BLaER1 treated with 17β-estradiol and CSF1 and Interleukin-3, amounts not matched to agents 10 nM and 100 nM (cell line): ENCODE measurements around the gene KRTAP4-16.
"Not testable (repeated sequence)": the region's sequence is repeated elsewhere in the genome, so short reads cannot be mapped to it uniquely, and the experiment has no call there.

ENCODE experiments used
- H3K27ac ChIP-seq, 11 experiments: shearing (Covaris generic); formaldehyde crosslinking; 2 replicates each; pipeline ENCODE4 v1.8.1; 2022
- H3K27me3 ChIP-seq, 11 experiments: shearing (Covaris generic); formaldehyde crosslinking; 2 replicates each; pipeline ENCODE4 v1.8.1; 2022
- H3K36me3 ChIP-seq, 11 experiments: shearing (Covaris generic); formaldehyde crosslinking; 2 replicates each; pipeline ENCODE4 v1.8.1; 2022
- H3K4me1 ChIP-seq, 10 experiments: shearing (Covaris generic); formaldehyde crosslinking; 2 replicates each; pipeline ENCODE4 v1.8.1; 2022
- H3K4me2 ChIP-seq, 11 experiments: shearing (Covaris generic); formaldehyde crosslinking; 2 replicates each; pipeline ENCODE4 v1.8.1; 2022
- H3K4me3 ChIP-seq, 10 experiments: shearing (Covaris generic); formaldehyde crosslinking; 2 replicates each; pipeline ENCODE4 v1.8.1; 2022
- H3K9ac ChIP-seq, 11 experiments: shearing (Covaris generic); formaldehyde crosslinking; 2 replicates each; pipeline ENCODE4 v1.8.1; 2022
- H3K9me3 ChIP-seq, 11 experiments: shearing (Covaris generic); formaldehyde crosslinking; replicated peaks in 1 of 11; 2 replicates each; pipeline ENCODE4 v1.8.1; 2022
- H4K20me1 ChIP-seq, 11 experiments: shearing (Covaris generic); formaldehyde crosslinking; 2 replicates each; pipeline ENCODE4 v1.8.1; 2022
- Cebpa-rat ChIP-seq, 11 experiments: shearing (Covaris generic); IDR thresholded peaks; 2 replicates each; pipeline ENCODE4 v1.8.1; 2022

The KRTAP4-16 gene

DNA sequence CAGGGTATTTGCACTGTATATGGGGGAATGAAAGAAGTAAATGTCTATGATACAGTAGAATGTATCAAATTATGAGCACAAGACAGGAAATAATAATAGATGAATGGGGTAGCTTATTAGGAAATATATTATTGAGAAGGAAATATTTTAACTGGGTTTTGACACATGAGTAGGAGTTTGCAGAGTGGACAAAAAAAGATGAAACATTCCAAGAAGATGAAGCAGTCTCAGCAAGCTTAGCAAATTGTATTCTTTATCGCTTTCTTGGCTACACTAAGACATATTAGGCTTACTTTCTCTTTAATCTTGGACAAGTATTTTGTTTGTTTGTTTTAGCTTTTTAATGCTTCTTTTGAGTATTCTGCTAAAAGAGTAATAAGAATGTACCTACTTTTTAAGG lies 1.9 kb upstream of the KRTAP4-16 start:
- no peak overlapping the region for H3K4me3 ChIP-seq
- H4K20me1 ChIP-seq, result no peaks in the 10 kb centered on the region
- H3K9ac ChIP-seq, result no peak overlapping the region
- peaks cover 19 to 25% (median 23%) of the 10 kb centered on the region in 10 experiments for H3K4me1 ChIP-seq
- H3K27ac ChIP-seq, result no peak overlapping the region
- H3K27me3 ChIP-seq, result no peaks in the 10 kb centered on the region
- H3K4me2 ChIP-seq, result no peak overlapping the region
- TF ChIP-seq Cebpa-rat (IDR thresholded peaks at IDR 0.05), result no peak
- H3K36me3 ChIP-seq, result no peaks in the 10 kb centered on the region
- H3K9me3 ChIP-seq, result peaks cover 0 to 13% (median 3%) of the 10 kb centered on the region in 11 experiments; a peak in 5 of 22 replicates

- H3K36me3 ChIP-seq, H3K9ac ChIP-seq, H3K27ac ChIP-seq, H4K20me1 ChIP-seq, H3K4me3 ChIP-seq, H3K27me3 ChIP-seq, H3K9me3 ChIP-seq: not testable (repeated sequence)
- Histone ChIP-seq H3K4me2 (peak overlapping the region in 10 of 11 experiments; percentile 34 to 72 (median 45); a peak in 17 of 22 replicates), H3K4me1 (peaks cover 9 to 11% (median 11%) of the 10 kb centered on the region in 10 experiments)
Observed at GRCh38 chr17:41099682-41100480, 2.1 kb downstream of the KRTAP4-16 start.

DNA sequence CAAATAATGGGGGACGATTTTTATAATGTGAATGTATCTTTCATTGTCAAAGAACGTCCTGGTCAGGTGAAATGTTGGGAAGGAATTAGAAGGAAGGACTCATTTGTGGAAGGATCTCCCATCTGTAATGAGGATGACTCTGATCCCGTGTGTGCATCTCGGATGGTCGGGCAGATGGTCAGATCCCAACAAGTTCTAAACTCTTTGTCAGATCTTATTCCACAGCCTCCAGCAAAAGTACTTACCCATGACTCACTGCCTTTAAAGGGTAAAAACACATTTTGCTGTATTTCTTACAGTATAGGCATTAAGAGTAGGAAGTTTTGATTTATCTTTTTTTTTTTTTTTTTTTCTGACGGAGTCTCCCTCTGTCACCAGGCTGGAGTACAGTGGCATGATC lies 3.5 kb downstream of the KRTAP4-16 start:
- Histone ChIP-seq H3K36me3 (no peaks in the 10 kb centered on the region), H3K9ac (no peak overlapping the region), H3K4me2 (no peak overlapping the region), H3K9me3 (peaks cover 8 to 13% (median 10%) of the 10 kb centered on the region in 11 experiments), H3K27ac (no peak overlapping the region), H3K27me3 (no peaks in the 10 kb centered on the region), H4K20me1 (no peaks in the 10 kb centered on the region), H3K4me3 (no peak overlapping the region), H3K4me1 (peaks cover 9 to 11% (median 11%) of the 10 kb centered on the region in 10 experiments)
- no peak for TF ChIP-seq Cebpa-rat (IDR thresholded peaks at IDR 0.05)

GRCh38 chr17:41098042-41098441 lies 4.0 kb downstream of the KRTAP4-16 start, which contains the start of gene KRTAP4-8:
KRTAP4-8 (minus strand) TSS chr17:41098142; CDS start chr17:41098084, 58 bp downstream.
- peaks cover 9 to 11% (median 11%) of the 10 kb centered on the region in 10 experiments for H3K4me1 ChIP-seq
- H3K36me3 ChIP-seq, result no peaks in the 10 kb centered on the region
- H3K27ac ChIP-seq, result no peak within 1 kb of the TSS
- H3K9me3 ChIP-seq, result peaks cover 13 to 17% (median 14%) of the 10 kb centered on the region in 11 experiments
- no peaks in the 10 kb centered on the region for H4K20me1 ChIP-seq
- no peaks in the 10 kb centered on the region for H3K27me3 ChIP-seq
- H3K9ac ChIP-seq, result no peak within 1 kb of the TSS
- no peak for TF ChIP-seq Cebpa-rat (IDR thresholded peaks at IDR 0.05)
- no peak within 1 kb of the TSS for H3K4me3 ChIP-seq
- H3K4me2 ChIP-seq, result no peak within 1 kb of the TSS

GRCh38 chr17:41096055-41096454 lies 6.0 kb downstream of the KRTAP4-16 start:
- Histone ChIP-seq H3K4me2 (no peak overlapping the region), H4K20me1 (no peaks in the 10 kb centered on the region), H3K27ac (no peak overlapping the region), H3K9me3 (peaks cover 19 to 35% (median 29%) of the 10 kb centered on the region in 11 experiments), H3K4me1 (peaks cover 9 to 11% (median 11%) of the 10 kb centered on the region in 10 experiments), H3K36me3 (no peaks in the 10 kb centered on the region), H3K9ac (no peak overlapping the region), H3K27me3 (no peaks in the 10 kb centered on the region), H3K4me3 (no peak overlapping the region)
- no peak for TF ChIP-seq Cebpa-rat (IDR thresholded peaks at IDR 0.05)

DNA sequence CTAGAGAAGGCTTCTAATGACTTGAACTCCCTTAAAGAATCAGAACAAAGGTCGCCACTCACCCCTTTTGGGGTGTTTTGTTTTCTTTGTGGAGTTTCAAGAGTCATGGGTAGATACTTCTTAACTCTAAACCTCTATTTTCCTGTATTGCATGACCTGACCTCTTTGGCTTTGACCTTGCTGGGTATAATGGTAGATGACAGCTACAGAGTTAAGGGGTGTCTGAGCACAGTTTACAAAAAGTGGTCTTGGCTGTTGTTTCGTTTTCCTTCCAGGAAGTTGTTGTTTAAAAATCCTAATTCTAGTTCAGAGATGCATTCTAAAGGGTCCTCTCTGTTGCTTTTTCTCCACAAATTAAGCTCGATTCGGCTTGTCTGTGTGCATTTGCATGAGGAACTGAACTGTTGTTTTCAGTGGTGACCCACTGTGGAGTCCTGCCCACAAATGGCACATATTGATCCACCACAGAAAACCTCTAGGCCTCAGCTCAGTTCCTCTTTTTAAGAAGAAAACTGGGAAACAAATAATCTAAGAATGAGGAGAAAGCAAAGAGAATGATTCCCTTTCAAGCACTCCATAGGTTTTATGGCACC lies 13.2 kb downstream of the KRTAP4-16 start:
- H3K27ac ChIP-seq, H3K4me3 ChIP-seq, H3K4me2 ChIP-seq, H3K4me1 ChIP-seq, H3K27me3 ChIP-seq, H3K9ac ChIP-seq, H4K20me1 ChIP-seq, H3K36me3 ChIP-seq: not testable (repeated sequence)
- H3K9me3 ChIP-seq, result peaks cover 14 to 29% (median 24%) of the 10 kb centered on the region in 11 experiments

- not testable (repeated sequence) for H4K20me1 ChIP-seq, H3K9ac ChIP-seq, H3K27ac ChIP-seq, H3K9me3 ChIP-seq, H3K27me3 ChIP-seq, H3K4me1 ChIP-seq, H3K4me2 ChIP-seq, H3K4me3 ChIP-seq, H3K36me3 ChIP-seq
Observed at GRCh38 chr17:41084100-41084856, 17.7 kb downstream of the KRTAP4-16 start, which contains the start of gene KRTAP4-7. KRTAP4-7 (plus strand) TSS chr17:41084150; CDS start chr17:41084207, 57 bp downstream.

DNA sequence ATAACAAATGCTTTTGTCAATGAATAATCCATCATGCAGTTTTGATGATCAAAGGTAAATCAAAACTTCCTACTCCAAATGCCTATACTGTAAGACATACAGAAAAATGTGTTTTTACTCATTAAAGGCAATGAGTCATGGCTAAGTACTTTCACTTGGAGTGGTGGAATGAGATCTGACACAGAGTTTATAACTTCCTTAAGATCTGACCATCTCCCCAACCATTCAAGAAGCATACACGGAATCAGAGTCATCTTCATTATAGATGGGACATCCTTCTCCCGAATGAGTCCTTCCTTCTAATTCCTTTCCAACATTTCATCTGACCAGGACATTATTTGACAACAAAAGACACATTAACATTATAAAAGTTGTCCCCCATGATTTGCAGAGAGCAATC lies 18.6 kb downstream of the KRTAP4-16 start:
- not testable (repeated sequence) for H3K9ac ChIP-seq, H3K4me3 ChIP-seq, H3K27ac ChIP-seq, H3K36me3 ChIP-seq, H3K4me2 ChIP-seq, H3K9me3 ChIP-seq, H3K4me1 ChIP-seq, H4K20me1 ChIP-seq, H3K27me3 ChIP-seq

DNA sequence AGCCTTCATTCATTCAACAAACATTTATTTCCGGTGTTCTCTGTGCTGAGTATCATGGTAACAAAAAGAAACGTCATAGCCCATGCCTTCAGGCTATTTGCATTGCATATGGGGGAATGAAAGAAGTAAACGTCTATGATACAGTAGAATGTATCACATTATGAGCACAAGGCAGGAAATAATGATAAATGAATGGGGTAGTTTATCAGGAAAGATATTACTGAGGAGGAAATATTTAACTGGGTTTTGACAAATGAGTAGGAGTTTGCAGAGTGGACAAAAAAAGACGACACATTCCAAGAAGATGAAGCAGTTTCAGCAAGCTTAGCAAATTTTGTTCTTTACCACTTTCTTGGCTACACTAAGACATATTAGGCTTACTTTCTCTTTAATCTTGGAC lies 19.4 kb downstream of the KRTAP4-16 start:
- Histone ChIP-seq H3K9ac (no peak overlapping the region), H3K4me3 (no peak overlapping the region), H3K27ac (no peak overlapping the region), H3K27me3 (no peaks in the 10 kb centered on the region), H3K36me3 (no peaks in the 10 kb centered on the region), H3K4me1 (no peaks in the 10 kb centered on the region), H4K20me1 (no peaks in the 10 kb centered on the region), H3K9me3 (no peaks in the 10 kb centered on the region), H3K4me2 (no peak overlapping the region)
- TF ChIP-seq Cebpa-rat (IDR thresholded peaks at IDR 0.05), result no peak
